H1 (cell line): ENCODE measurements around the gene PSG5. TPM values are rescaled to one million over a fixed set of nuclear protein-coding genes. Genes with fewer than 3 reads are reported as not detected.

Experiments
- CTCF ChIA-PET: fragments of 300-600 bp; sonication (Branson Sonifier 250); formaldehyde crosslinking; loops from one replicate; lab custom pipeline; 2021; ENCODE audit not compliant: partially characterized antibody; lab: Charles Lee
- POLR2A ChIA-PET: fragments of 300-600 bp; sonication (Branson Sonifier 250); formaldehyde crosslinking; loops from one replicate; lab custom pipeline; 2021; ENCODE audit warnings: inconsistent platforms; ENCODE audit not compliant: partially characterized antibody; lab: Charles Lee
- DNase-seq, 2 experiments: peaks; one replicate each; pipeline versions ENCODE4 v3.0.0 to v3.0.0-alpha.2; 2010 to 2022; ENCODE audit warnings: low spot score in 2 of 2, low read depth in 1 of 2, mixed read lengths in 1 of 2
- FAIRE-seq: peaks from 2 replicates; lab custom pipeline; 2011; peaks lifted over from hg19 to GRCh38; lab: Jason Lieb, UNC
- H2AFZ ChIP-seq: 2 replicates; pipeline ENCODE4 v1.8.1; 2012; ENCODE audit warnings: low read length, inconsistent platforms
- H2AK5ac ChIP-seq: 2 replicates; pipeline ENCODE4 v1.6.1; 2013; ENCODE audit warnings: low read depth, low read length
- H2BK120ac ChIP-seq: replicated peaks from 2 replicates; pipeline ENCODE3; 2013; ENCODE audit warnings: low read depth, low read length, inconsistent platforms
- H2BK12ac ChIP-seq: 2 replicates; pipeline ENCODE4 v1.6.1; 2013; ENCODE audit warnings: low read depth, low read length
- H2BK15ac ChIP-seq: 2 replicates; pipeline ENCODE4 v1.6.1; 2013; ENCODE audit warnings: low read length
- H2BK20ac ChIP-seq: 2 replicates; pipeline ENCODE4 v1.6.1; 2013; ENCODE audit warnings: low read length
- H2BK5ac ChIP-seq: 2 replicates; pipeline ENCODE4 v1.6.1; 2013; ENCODE audit warnings: low read depth, low read length
- H3K14ac ChIP-seq: 2 replicates; pipeline ENCODE4 v1.6.1; 2013; ENCODE audit warnings: inconsistent platforms; ENCODE audit not compliant: insufficient read length
- H3K18ac ChIP-seq: 2 replicates; pipeline ENCODE4 v1.6.1; 2013; ENCODE audit warnings: low read length; ENCODE audit errors: extremely low read depth
- H3K23ac ChIP-seq: 2 replicates; pipeline ENCODE4 v1.6.1; 2013; ENCODE audit warnings: inconsistent platforms; ENCODE audit not compliant: insufficient read length
- H3K23me2 ChIP-seq: 2 replicates; pipeline ENCODE4 v1.6.1; 2013; ENCODE audit warnings: low read depth, low read length
- H3K27ac ChIP-seq: 2 replicates; pipeline ENCODE4 v1.6.1; 2011; ENCODE audit warnings: low read depth, low read length, inconsistent platforms
- H3K27me3 ChIP-seq, 4 experiments: replicated peaks in 1 of 4; 1 replicate in 1 of 4; 2 replicates in 3 of 4; pipeline versions ENCODE4 v1.6.1 to v1.8.1; 2011 to 2013; ENCODE audit warnings: low read length in 3 of 4, mild to moderate bottlenecking in 3 of 4, inconsistent platforms in 2 of 4, mixed read lengths in 2 of 4, moderate library complexity in 1 of 4; ENCODE audit not compliant: control insufficient read depth in 3 of 4, insufficient read depth in 3 of 4; ENCODE audit errors: extremely low read depth in 1 of 4
- H3K36me3 ChIP-seq, 4 experiments: 2 replicates each; pipeline versions ENCODE4 v1.6.1 to v1.8.1; 2011 to 2013; ENCODE audit warnings: mild to moderate bottlenecking in 4 of 4, low read length in 3 of 4, moderate library complexity in 2 of 4, control low read depth in 1 of 4, inconsistent platforms in 1 of 4; ENCODE audit not compliant: insufficient read depth in 4 of 4, control insufficient read depth in 2 of 4
- H3K4ac ChIP-seq: replicated peaks from 2 replicates; pipeline ENCODE3; 2013; ENCODE audit warnings: low read length, low read depth, mixed read lengths, inconsistent platforms; ENCODE audit not compliant: insufficient read length
- H3K4me1 ChIP-seq, 4 experiments: replicated peaks in 1 of 4; 1 replicate in 1 of 4; 2 replicates in 3 of 4; pipeline versions ENCODE4 v1.6.1 to v1.8.1; 2011 to 2013; ENCODE audit warnings: low read length in 3 of 4, inconsistent platforms in 2 of 4, mixed read lengths in 1 of 4; ENCODE audit not compliant: insufficient read depth in 4 of 4, control insufficient read depth in 3 of 4
- H3K4me2 ChIP-seq, 2 experiments: 2 replicates each; pipeline versions ENCODE4 v1.6.1 to v1.8.1; 2011 to 2013; ENCODE audit warnings: low read depth in 2 of 2, low read length in 2 of 2, control low read depth in 1 of 2, inconsistent platforms in 1 of 2, mild to moderate bottlenecking in 1 of 2; ENCODE audit not compliant: insufficient read depth in 1 of 2
- H3K4me3 ChIP-seq, 4 experiments: fragments of 200-600, 300-600 bp in 1 of 4; sonication (generic), shearing (Covaris generic), sonication (Bioruptor Twin) in 1 of 4; 2 replicates each; pipeline versions ENCODE4 v1.5.1 to v1.8.1; 2011 to 2016; ENCODE audit warnings: low read length in 4 of 4, low read depth in 3 of 4, control low read depth in 2 of 4, inconsistent platforms in 2 of 4, mild to moderate bottlenecking in 2 of 4, mixed read lengths in 1 of 4, moderate library complexity in 1 of 4; ENCODE audit not compliant: insufficient read depth in 2 of 4; ENCODE audit errors: extremely low read depth in 1 of 4
- H3K56ac ChIP-seq: replicated peaks from 2 replicates; pipeline ENCODE3; 2013; ENCODE audit warnings: low read depth, mild to moderate bottlenecking, mixed read lengths, low read length, inconsistent platforms; ENCODE audit not compliant: insufficient read length
- H3K79me1 ChIP-seq: 2 replicates; pipeline ENCODE4 v1.6.1; 2013; ENCODE audit warnings: low read depth, low read length, control low read depth
- H3K79me2 ChIP-seq, 2 experiments: 2 replicates each; pipeline versions ENCODE4 v1.6.1 to v1.8.1; 2012 to 2013; ENCODE audit warnings: low read length in 2 of 2, mild to moderate bottlenecking in 2 of 2, inconsistent platforms in 1 of 2; ENCODE audit not compliant: insufficient read depth in 2 of 2, control insufficient read depth in 1 of 2
- H3K9ac ChIP-seq, 4 experiments: replicated peaks in 1 of 4; 1 replicate in 1 of 4; 2 replicates in 3 of 4; pipeline versions ENCODE4 v1.6.1 to v1.8.1; 2011 to 2013; ENCODE audit warnings: low read depth in 3 of 4, low read length in 3 of 4, control low read depth in 2 of 4, mild to moderate bottlenecking in 2 of 4, moderate library complexity in 2 of 4, inconsistent platforms in 1 of 4; ENCODE audit errors: extremely low read depth in 1 of 4
- H3K9me3 ChIP-seq, 2 experiments: 2 replicates each; pipeline versions ENCODE4 v1.6.1 to v1.8.1; 2012 to 2013; ENCODE audit warnings: mild to moderate bottlenecking in 2 of 2, moderate library complexity in 2 of 2, control low read depth in 1 of 2, inconsistent platforms in 1 of 2, low read depth in 1 of 2, low read length in 1 of 2, mixed read lengths in 1 of 2; ENCODE audit not compliant: insufficient read depth in 2 of 2
- H4K20me1 ChIP-seq, 2 experiments: replicated peaks in 1 of 2; 2 replicates each; pipeline versions ENCODE3 to v1.8.1; 2011 to 2013; ENCODE audit warnings: inconsistent platforms in 2 of 2, low read length in 2 of 2, mild to moderate bottlenecking in 1 of 2; ENCODE audit not compliant: insufficient read depth in 2 of 2, control insufficient read depth in 1 of 2
- H4K5ac ChIP-seq: 2 replicates; pipeline ENCODE4 v1.6.1; 2013; ENCODE audit warnings: low read length, low read depth, mixed read lengths, inconsistent platforms; ENCODE audit not compliant: insufficient read length
- H4K8ac ChIP-seq: 2 replicates; pipeline ENCODE4 v1.8.0; 2013; ENCODE audit warnings: mild to moderate bottlenecking, moderate library complexity, low read length, inconsistent platforms; ENCODE audit not compliant: insufficient read depth; ENCODE audit errors: extremely low read depth
- H4K91ac ChIP-seq: replicated peaks from 2 replicates; pipeline ENCODE3; 2013; ENCODE audit warnings: low read length, mixed read lengths, inconsistent platforms; ENCODE audit not compliant: insufficient read length
- GABPA ChIP-seq: IDR thresholded peaks from 2 replicates; pipeline ENCODE4 v1.6.1; 2011; ENCODE audit warnings: mild to moderate bottlenecking, low read length, moderate library complexity, borderline replicate concordance; ENCODE audit not compliant: insufficient read depth
- MAFK ChIP-seq: IDR thresholded peaks from 2 replicates; pipeline ENCODE4 v1.6.1; 2012; ENCODE audit warnings: low read depth, mild to moderate bottlenecking, improper control_type of control experiment, low read length
- SAP30 ChIP-seq: fragments of 300-600 bp; sonication (generic); IDR thresholded peaks from 2 replicates; pipeline ENCODE4 v1.7.1; 2012; ENCODE audit warnings: low read length, moderate library complexity, mild to moderate bottlenecking, inconsistent platforms; ENCODE audit not compliant: insufficient read depth, insufficient replicate concordance
- WGBS, 2 experiments: shearing (Covaris generic) in 1 of 2; methylation state at CpG; one replicate each; pipeline versions ENCODE4 v1.1.6 to v1.1.7; 2013 to 2015; ENCODE audit warnings: low lambda C conversion rate in 2 of 2, mixed read lengths in 2 of 2, inconsistent platforms in 1 of 2, low coverage in 1 of 2, missing lambda C conversion rate in 1 of 2; ENCODE audit not compliant: insufficient replicate concordance in 2 of 2, insufficient coverage in 1 of 2, insufficient read length in 1 of 2; ENCODE audit errors: extremely low coverage in 1 of 2, missing lambda C conversion rate in 1 of 2; 5-methylcytosine and 5-hydroxymethylcytosine counted together
- polyA plus RNA-seq, 7 experiments: library from polyadenylated mRNA; depleted of rRNA in 3 of 7; stranded (reverse) in 5 of 7; unstranded in 2 of 7; fragments of >200 nt in 5 of 7; fragments of 200-250 nt in 2 of 7; gene quantifications; 1 replicate in 5 of 7; 2 replicates in 1 of 7; 4 replicates in 1 of 7; pipeline versions ENCODE4 v1.2.1 to v1.2.3, GENCODE V29; 2011 to 2013; ENCODE audit warnings: missing spikeins in 2 of 7, mixed read lengths in 2 of 7
- total RNA-seq: library from RNA; stranded (reverse); fragmentation: NEBNext Ultra II Directional; extraction: Animal tissue kit (Norgen Biotek cat#: 25700); gene quantifications from 2 replicates; pipeline ENCODE4 v1.2.1, GENCODE V29; 2021

PSG5 gene
- total and polyA plus RNA-seq, 2 of the 8 experiments (the other 6 are each of a cell fraction or from before 2014, with no cell fraction given): not detected

- Histone ChIP-seq H2BK12ac (no peak overlapping the region), H2AK5ac (no peak overlapping the region), H3K4me1 (no peaks in the 10 kb centered on the region), H2BK15ac (no peak overlapping the region), H2BK120ac (no peak overlapping the region), H3K23ac (no peak overlapping the region), H4K8ac (no peak overlapping the region), H4K5ac (no peak overlapping the region), H3K4me3 (no peak overlapping the region), H3K27me3 (no peaks in the 10 kb centered on the region), H2BK5ac (no peak overlapping the region), H3K56ac (no peak overlapping the region), H4K20me1 (no peaks in the 10 kb centered on the region), H3K4ac (no peak overlapping the region), H3K14ac (no peak overlapping the region), H3K79me1 (no peaks in the 10 kb centered on the region), H3K23me2 (no peaks in the 10 kb centered on the region), H3K18ac (no peak overlapping the region), H2AFZ (no peak overlapping the region), H3K9me3 (peaks cover 33 to 55% of the 10 kb centered on the region in 2 experiments), H3K4me2 (no peak overlapping the region), H2BK20ac (no peak overlapping the region), H3K36me3 (no peaks in the 10 kb centered on the region), H4K91ac (no peak overlapping the region), H3K79me2 (no peaks in the 10 kb centered on the region), H3K9ac (no peak overlapping the region), H3K27ac (no peak overlapping the region)
- WGBS, 2 experiments: 55% methylated on average over 2 of the region's 2 CpGs; no CpG with 5 or more reads in 1 of the 2 experiments
- CTCF ChIA-PET: no interaction called here
- FAIRE-seq (no peak), DNase-seq (no peak)
- no peak for TF ChIP-seq GABPA
- no peak for TF ChIP-seq MAFK
- no peak for TF ChIP-seq SAP30
- POLR2A ChIA-PET: no interaction called here
Observed at GRCh38 chr19:43124360-43124759, 62.0 kb downstream of the PSG5 start.
